ENCODE data around the gene NEUROG1.

DNA sequence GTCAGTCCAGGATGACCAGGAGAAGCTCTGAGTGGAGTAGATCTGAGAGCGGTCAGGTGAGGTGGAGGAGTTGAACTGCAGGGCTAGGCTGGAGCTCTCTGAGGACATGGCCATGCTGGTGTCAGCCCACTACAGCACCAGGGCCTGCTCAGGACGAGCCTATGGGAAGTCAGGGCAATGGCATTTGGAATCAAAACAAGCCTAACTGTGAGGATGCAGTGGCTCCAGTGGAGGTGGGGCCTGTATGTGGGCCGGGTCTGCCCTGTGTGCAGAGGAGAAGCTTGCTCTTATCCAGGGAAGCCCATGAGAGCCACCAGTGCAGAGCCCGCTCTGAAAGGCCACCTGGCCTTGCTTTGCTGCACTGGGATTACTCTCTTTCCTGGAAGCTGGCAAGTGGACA, 31.9 kb upstream of the NEUROG1 start:
- TF ChIP-seq, protein P1, sequence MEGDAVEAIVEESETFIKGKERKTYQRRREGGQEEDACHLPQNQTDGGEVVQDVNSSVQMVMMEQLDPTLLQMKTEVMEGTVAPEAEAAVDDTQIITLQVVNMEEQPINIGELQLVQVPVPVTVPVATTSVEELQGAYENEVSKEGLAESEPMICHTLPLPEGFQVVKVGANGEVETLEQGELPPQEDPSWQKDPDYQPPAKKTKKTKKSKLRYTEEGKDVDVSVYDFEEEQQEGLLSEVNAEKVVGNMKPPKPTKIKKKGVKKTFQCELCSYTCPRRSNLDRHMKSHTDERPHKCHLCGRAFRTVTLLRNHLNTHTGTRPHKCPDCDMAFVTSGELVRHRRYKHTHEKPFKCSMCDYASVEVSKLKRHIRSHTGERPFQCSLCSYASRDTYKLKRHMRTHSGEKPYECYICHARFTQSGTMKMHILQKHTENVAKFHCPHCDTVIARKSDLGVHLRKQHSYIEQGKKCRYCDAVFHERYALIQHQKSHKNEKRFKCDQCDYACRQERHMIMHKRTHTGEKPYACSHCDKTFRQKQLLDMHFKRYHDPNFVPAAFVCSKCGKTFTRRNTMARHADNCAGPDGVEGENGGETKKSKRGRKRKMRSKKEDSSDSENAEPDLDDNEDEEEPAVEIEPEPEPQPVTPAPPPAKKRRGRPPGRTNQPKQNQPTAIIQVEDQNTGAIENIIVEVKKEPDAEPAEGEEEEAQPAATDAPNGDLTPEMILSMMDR (IDR thresholded peaks at IDR 0.05), result no peak
- no peak for TF ChIP-seq POLR2A (IDR thresholded peaks at IDR 0.05)

Measured in body of pancreas (tissue), 4 donors.